Muscle of leg (tissue), 11 donors: ENCODE results near the gene GNB1L. TPM values are rescaled to one million over a fixed set of nuclear protein-coding genes. Genes with fewer than 3 reads are reported as not detected.
"Not testable (repeated sequence)": the region's sequence is repeated elsewhere in the genome, so short reads cannot be mapped to it uniquely, and the experiment has no call there.

Experiments used
- DNase-seq: peaks from one replicate; pipeline ENCODE4 v3.0.0; 2013
- H3K27ac ChIP-seq: one replicate; pipeline ENCODE4 v1.5.1; 2013; ENCODE audit warnings: mild to moderate bottlenecking, low read length, control low read depth
- H3K27me3 ChIP-seq: one replicate; pipeline ENCODE4 v1.6.1; 2013; ENCODE audit warnings: low read length; ENCODE audit not compliant: control insufficient read depth, insufficient read depth
- H3K36me3 ChIP-seq: one replicate; pipeline ENCODE4 v1.6.1; 2013; ENCODE audit warnings: low read length; ENCODE audit not compliant: control insufficient read depth, insufficient read depth
- H3K4me1 ChIP-seq: one replicate; pipeline ENCODE4 v1.6.1; 2013; ENCODE audit warnings: low read length; ENCODE audit not compliant: control insufficient read depth, insufficient read depth
- H3K4me3 ChIP-seq: one replicate; pipeline ENCODE4 v1.5.1; 2013; ENCODE audit warnings: low read length, control low read depth
- H3K9me3 ChIP-seq: replicated peaks from 2 replicates; pipeline ENCODE4 v1.6.1; 2013; ENCODE audit warnings: low read depth, low read length; ENCODE audit not compliant: control insufficient read depth
- WGBS: methylation state at CpG from one replicate; pipeline ENCODE4 v1.1.5; 2013; ENCODE audit warnings: missing lambda C conversion rate; ENCODE audit not compliant: insufficient coverage; 5-methylcytosine and 5-hydroxymethylcytosine counted together
- polyA plus RNA-seq, 8 donors: library from polyadenylated mRNA; unstranded; fragments of 120-200 nt; gene quantifications; one replicate each; pipeline versions ENCODE4 v1.2.1 to v1.2.3, GENCODE V29; 2013; ENCODE audit warnings: inconsistent platforms in 1 of 8, low replicate concordance in 1 of 8; ENCODE audit not compliant: insufficient read length in 8 of 8, insufficient read depth in 1 of 8
- total RNA-seq: library from RNA; stranded (reverse); fragments of 120-200 nt; gene quantifications from one replicate; pipeline ENCODE4 v1.2.4, GENCODE V29; 2013

The GNB1L gene
- total and polyA plus RNA-seq, 9 donors, result 3.0 to 6.9 (median 4.6) TPM

DNA sequence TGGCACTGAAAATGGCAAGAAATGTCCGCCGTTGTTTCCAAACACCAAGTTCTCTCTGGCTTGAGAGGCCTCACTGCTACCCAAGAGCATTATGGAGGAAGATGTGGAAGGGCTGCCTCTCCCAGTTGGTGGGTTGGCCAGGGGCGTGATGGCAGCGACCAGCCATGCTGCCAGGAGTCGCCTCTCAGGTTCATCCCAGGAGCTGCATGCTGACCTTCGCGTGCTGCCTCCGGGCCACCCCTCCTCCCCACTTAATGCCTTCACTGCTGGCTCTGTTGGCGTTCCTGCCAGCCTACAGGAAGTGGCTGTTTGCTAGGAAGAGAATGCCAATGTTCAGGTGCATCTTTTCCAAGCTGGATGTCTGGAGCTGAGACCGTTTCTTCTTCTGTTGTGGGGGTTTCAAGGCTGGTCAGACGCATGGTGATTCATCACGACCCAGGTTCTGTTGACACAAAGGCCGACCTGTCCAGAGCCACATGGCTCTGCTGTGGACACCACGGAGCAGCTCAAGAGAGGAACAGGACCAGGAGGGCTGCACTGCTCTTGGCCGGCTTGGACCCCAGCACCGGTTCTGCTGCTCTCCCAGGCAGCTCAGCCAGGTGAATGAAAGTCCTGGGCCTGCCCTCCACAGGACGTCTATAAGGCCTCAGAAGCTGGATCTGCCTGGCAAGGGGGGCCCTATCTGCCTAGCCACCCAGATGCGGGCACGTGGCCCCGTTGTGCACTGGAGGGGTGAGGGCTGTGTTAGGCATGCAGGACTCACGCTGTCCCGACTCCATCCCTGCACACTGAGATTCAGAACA is 69.0 kb downstream of the GNB1L start:
- Histone ChIP-seq H3K4me1 (no peaks in the 10 kb centered on the region), H3K4me3 (no peak overlapping the region), H3K36me3 (no peaks in the 10 kb centered on the region), H3K27me3 (peaks cover 5% of the 10 kb centered on the region), H3K27ac (no peak overlapping the region), H3K9me3 (peaks cover 2% of the 10 kb centered on the region)
- no peak for DNase-seq
- WGBS, result 86% methylated on average over 13 of the region's 22 CpGs

DNA sequence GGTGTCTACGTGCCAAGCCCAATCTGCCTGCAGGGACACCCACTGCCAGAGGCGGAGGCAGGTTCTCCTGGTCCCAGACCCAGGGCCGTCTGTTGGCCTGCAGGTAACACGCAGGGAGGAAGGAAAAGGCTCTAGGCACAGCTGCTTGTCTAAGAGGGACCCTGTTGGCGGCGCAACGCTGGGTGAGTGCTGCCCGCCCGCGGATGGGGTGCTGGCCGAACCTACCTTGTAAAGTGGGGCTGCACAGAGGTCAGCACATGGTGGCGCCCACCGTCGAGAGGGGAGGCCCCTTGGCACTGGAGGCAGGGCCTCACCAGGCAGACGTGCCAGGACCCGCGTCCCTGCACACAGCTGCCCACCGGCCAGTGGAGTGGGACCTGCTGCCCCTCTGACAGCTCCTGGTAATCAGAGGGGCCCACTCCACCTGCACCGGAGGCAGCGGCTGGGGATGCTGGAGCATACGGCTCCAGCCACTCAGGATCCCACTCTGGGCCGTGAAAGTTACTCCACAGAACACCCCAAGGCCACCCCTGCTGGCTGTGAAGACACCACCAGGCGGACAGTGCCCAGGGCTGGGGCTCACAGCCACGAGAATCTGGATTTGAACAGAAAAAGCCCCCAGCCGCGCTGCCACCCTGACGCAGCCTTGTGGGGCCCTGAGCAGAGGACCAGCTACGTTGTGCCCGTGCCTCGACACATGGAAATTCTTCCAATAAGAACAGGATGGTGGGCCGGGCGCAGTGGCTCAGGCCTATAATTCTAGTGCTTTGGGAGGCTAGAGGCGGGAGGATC is 70.1 kb downstream of the GNB1L start:
- no peak for DNase-seq
- Histone ChIP-seq H3K9me3 (peaks cover 2% of the 10 kb centered on the region), H3K27ac (no peak overlapping the region), H3K27me3 (peaks cover 7% of the 10 kb centered on the region), H3K36me3 (no peaks in the 10 kb centered on the region), H3K4me3 (no peak overlapping the region), H3K4me1 (peaks cover 2% of the 10 kb centered on the region)
- WGBS, result 88% methylated on average over 26 of the region's 33 CpGs

DNA sequence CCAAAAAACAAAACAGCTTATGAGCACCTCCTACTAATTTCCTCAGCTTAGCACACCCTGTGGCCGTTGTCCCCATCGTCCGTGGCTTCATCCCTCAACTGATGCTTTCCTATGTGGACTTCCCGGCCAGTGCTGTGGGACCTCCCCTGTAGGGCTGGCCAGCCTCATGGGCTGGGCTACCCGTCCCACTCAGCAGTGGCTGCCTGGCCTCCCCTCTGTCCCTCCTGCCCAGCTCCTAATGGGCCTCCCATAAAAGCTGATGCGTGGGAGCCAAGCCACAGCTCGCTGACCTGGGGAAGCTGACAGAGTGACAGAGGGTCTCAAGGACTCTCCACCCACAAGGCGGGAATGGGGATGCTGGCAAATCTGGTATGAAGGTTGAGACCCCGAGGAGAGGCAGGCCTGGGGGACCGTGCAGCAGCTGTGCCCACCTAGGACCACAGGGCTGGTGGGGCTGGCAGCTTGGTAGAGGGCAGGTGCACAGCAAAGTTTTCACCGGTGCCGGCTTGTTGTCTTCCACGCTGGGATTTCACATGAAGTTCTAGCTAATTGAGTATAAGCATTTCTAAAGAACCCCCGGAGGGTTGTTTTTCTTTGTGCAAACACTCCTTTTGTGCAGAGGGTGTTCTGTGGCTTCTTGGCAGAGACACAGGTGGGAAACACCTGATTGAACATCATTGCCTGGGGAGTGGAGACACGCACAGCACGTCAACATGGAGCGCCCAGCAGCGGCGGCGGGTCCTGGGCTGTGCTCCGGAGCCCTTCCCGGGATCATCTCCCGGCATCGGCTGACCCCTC is 70.9 kb downstream of the GNB1L start:
- Histone ChIP-seq H3K9me3 (peaks cover 2% of the 10 kb centered on the region), H3K27me3 (peaks cover 12% of the 10 kb centered on the region), H3K36me3 (no peaks in the 10 kb centered on the region), H3K4me3 (no peak overlapping the region), H3K4me1 (peaks cover 2% of the 10 kb centered on the region), H3K27ac (no peak overlapping the region)
- DNase-seq, result no peak
- WGBS, result 78% methylated on average over 21 of the region's 24 CpGs

DNA sequence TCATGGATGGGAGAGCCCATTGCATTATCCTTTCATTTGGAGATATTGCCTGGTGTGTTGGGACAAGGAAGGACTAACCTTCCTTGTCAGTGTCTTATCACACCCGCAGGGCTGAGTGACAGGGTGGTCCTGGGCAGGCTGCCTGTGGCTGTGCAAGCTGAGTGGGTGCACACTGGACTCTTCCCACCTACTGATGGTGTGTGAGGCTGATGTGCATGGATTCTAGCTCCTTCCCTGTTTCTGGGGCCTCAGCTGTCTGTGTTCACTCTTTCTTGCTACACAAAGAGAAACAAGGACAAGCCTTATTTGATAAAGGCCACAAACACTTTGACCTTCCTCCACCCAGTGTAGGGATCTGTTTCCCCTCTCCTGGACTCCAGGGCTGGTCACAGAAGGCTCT is 72.1 kb downstream of the GNB1L start:
- Histone ChIP-seq H3K27me3 (peaks cover 18% of the 10 kb centered on the region), H3K4me3 (no peak overlapping the region), H3K4me1 (peaks cover 2% of the 10 kb centered on the region), H3K9me3 (peaks cover 2% of the 10 kb centered on the region), H3K27ac (no peak overlapping the region), H3K36me3 (no peaks in the 10 kb centered on the region)
- DNase-seq, result no peak
- WGBS, result no CpG with 5 or more reads among the region's 1 CpG

DNA sequence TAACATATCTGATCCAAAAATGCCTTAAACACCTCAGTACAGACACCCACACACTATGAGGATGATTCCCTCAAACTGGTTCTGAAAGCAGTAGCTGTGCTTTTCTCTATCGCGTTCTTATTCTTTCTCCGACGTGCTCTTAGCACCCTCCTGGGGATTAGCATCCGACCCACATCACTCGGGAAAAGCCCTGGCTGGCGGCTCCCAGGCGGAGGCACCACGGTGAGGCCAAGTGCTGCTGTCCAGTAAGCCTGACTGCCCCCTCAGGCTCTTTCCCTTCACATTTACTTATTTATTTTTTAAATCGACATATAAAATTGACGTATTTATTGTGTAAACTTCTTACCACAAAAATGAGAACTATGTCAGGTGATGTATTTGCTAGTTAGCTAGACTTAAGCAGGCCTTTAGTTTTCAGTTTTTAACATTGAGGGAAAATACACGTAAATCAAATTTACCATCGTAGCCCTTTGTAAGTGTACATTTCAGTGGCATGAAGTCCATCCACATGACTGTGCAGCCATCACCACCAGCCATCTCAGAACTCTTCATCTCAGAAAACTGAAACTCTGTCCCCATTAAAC is 74.9 kb downstream of the GNB1L start:
- no peak overlapping the region for H3K4me3 ChIP-seq
- DNase-seq, result no peak
- H3K4me1 ChIP-seq, result peaks cover 2% of the 10 kb centered on the region
- H3K36me3 ChIP-seq, result no peaks in the 10 kb centered on the region
- 27% methylated on average over 5 of the region's 13 CpGs for WGBS
- peaks cover 2% of the 10 kb centered on the region for H3K9me3 ChIP-seq
- H3K27me3 ChIP-seq, result peaks cover 34% of the 10 kb centered on the region
- H3K27ac ChIP-seq, result no peak overlapping the region

DNA sequence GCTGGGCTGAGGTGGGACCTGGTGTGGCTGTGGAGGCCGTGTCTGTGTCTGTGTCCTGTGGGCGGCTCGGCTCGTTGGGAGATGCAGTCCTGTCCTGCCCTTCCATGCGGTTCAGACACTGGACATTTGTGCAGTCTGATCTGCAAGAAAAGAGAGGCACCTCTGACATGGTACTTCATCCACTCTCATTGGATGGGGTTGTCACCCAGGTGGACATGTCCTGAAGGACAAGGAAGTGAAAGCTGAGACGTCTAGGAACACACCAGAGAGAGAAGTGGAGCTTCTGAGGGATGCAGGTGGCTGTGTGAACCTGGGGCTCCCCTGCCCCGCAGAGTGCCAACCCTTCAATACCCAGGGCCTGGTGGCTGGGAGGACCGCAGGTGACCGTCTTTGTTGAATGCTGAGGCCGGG is 75.7 kb downstream of the GNB1L start:
- peaks cover 2% of the 10 kb centered on the region for H3K9me3 ChIP-seq
- H3K27ac ChIP-seq, result no peak overlapping the region
- DNase-seq, result no peak
- H3K36me3 ChIP-seq, result no peaks in the 10 kb centered on the region
- peaks cover 2% of the 10 kb centered on the region for H3K4me1 ChIP-seq
- 71% methylated on average over 5 of the region's 10 CpGs for WGBS
- peaks cover 38% of the 10 kb centered on the region for H3K27me3 ChIP-seq
- H3K4me3 ChIP-seq, result no peak overlapping the region

DNA sequence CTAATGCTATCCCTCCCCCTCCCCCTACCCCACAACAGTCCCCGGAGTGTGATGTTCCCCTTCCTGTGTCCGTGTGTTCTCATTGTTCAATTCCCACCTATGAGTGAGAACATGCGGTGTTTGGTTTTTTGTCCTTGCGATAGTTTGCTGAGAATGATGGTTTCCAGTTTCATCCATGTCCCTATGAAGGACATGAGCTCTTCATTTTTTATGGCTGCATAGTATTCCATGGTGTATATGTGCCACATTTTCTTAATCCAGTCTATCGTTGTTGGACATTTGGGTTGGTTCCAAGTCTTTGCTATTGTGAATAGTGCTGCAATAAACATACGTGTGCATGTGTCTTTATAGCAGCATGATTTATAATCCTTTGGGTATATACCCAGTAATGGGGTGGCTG is 77.5 kb downstream of the GNB1L start:
- not testable (repeated sequence) for H3K4me1 ChIP-seq, H3K36me3 ChIP-seq, DNase-seq, H3K9me3 ChIP-seq, H3K4me3 ChIP-seq, H3K27ac ChIP-seq
- WGBS, result no CpG with 5 or more reads among the region's 6 CpGs
- H3K27me3 ChIP-seq, result peaks cover 49% of the 10 kb centered on the region

DNA sequence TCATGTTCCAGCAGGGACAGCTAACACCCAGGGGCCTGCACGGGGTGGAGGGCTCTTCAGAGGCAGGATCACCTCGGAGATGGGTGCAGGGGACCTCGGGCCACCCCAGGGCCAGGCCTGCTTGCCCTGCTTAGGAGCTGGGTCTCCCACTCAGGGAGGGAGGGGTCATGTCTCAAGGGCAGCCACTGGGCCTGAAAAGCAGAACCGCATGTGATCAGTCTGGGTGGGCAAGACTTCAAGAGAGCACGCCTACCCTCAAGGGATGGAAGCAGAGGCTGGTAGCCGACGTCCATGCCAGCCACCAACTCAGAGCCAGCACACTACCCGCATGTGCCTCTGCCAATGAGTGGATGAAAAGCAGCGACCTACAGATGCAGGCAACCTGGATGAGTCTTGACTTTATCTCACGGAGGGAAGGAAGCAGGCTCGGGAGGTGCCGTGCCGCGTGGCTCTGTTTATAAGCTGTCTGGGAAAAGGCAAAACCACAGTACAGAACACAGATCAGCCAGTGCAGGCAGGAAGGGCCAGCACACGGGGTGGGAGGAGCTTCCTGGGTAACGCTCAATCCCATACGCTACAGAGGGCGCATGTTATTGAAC is 78.1 kb downstream of the GNB1L start:
- WGBS, result 48% methylated on average over 10 of the region's 18 CpGs
- DNase-seq, result no peak
- no peaks in the 10 kb centered on the region for H3K36me3 ChIP-seq
- H3K4me1 ChIP-seq, result peaks cover 6% of the 10 kb centered on the region
- no peaks in the 10 kb centered on the region for H3K9me3 ChIP-seq
- H3K27ac ChIP-seq, result no peak overlapping the region
- H3K27me3 ChIP-seq, result peaks cover 52% of the 10 kb centered on the region
- no peak overlapping the region for H3K4me3 ChIP-seq

DNA sequence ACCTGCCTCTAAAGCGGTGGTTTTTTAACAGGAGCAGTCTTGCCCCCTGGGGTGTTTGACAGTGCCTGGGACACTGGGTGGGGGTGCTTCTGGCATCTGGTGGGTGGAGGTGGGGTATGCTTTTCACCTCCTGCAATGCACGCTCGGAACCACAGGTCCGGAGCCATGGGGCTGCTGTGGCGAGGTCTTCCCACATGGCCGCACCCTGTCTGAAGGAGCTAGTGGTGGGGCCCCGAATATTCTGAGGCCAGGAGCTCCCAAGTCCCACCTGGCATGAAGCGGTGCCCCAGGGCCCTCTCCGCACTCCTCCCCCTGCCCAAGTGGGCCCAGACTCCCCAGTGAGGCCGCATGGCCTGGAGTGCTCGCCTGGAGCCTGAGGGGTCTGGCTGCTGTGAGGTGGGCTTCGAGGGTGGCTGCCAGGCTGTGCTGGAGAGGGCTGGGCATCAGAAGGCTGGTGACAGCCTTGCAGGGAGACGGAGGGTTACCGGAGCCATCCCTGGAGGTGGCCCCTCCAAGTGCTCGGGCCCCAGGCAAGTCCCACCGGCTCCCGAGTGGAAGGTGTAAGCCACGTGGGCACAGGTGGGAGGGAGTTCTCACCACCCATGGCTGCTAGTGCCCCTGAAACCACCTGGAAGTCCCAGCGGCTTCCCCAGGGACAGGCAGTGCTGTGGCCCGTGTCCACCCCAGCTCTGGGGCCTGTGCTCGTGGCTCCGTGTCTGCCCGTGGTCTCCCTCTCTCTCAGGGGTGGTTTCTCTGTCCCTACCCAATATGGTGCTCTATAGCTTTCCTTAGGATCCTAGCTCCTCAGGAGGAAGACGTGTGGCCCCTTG is 79.0 kb downstream of the GNB1L start:
- Histone ChIP-seq H3K4me3 (no peak overlapping the region), H3K36me3 (no peaks in the 10 kb centered on the region), H3K9me3 (no peaks in the 10 kb centered on the region), H3K27ac (no peak overlapping the region), H3K4me1 (peaks cover 6% of the 10 kb centered on the region), H3K27me3 (peaks cover 57% of the 10 kb centered on the region)
- WGBS, result 77% methylated on average over 15 of the region's 24 CpGs
- DNase-seq, result no peak
